HepG2 (cell line): ENCODE measurements around the gene CRTAC1. TPM values are rescaled to one million over a fixed set of nuclear protein-coding genes. Genes with fewer than 3 reads are reported as not detected.

ENCODE experiments used
- CAMTA2 ChIP-seq: sonication (generic); formaldehyde crosslinking; IDR thresholded peaks from 2 replicates; pipeline ENCODE4 v1.4.0; 2020; ENCODE audit warnings: mild to moderate bottlenecking, missing genetic modification reagents, borderline replicate concordance
- GPN1 ChIP-seq: sonication (generic); formaldehyde crosslinking; IDR thresholded peaks from 2 replicates; pipeline ENCODE4 v1.5.1; 2020; ENCODE audit warnings: missing genetic modification reagents, borderline replicate concordance
- MATR3 ChIP-seq: sonication (generic); formaldehyde crosslinking; IDR thresholded peaks from 2 replicates; pipeline ENCODE4 v1.4.0; 2020; ENCODE audit warnings: missing genetic modification reagents
- MBD4 ChIP-seq: IDR thresholded peaks from 2 replicates; pipeline ENCODE4 v1.6.1; 2012; ENCODE audit warnings: low read length, inconsistent platforms, borderline replicate concordance
- MXD3 ChIP-seq: IDR thresholded peaks from 2 replicates; pipeline ENCODE4 v1.6.1; 2016; ENCODE audit warnings: mild to moderate bottlenecking, missing biosample characterization, missing genetic modification reagents
- REPIN1 ChIP-seq: sonication (generic); formaldehyde crosslinking; IDR thresholded peaks from 2 replicates; pipeline ENCODE4 v1.8.0; 2022; ENCODE audit warnings: missing genetic modification reagents, low read depth, mild to moderate bottlenecking, borderline replicate concordance
- SMAD1 ChIP-seq: sonication (generic); formaldehyde crosslinking; IDR thresholded peaks from 2 replicates; pipeline ENCODE4 v1.4.0; 2020; ENCODE audit warnings: missing genetic modification reagents, low read depth, mild to moderate bottlenecking, borderline replicate concordance
- ZNF3 ChIP-seq: IDR thresholded peaks from 2 replicates; pipeline ENCODE4 v1.7.0; 2017; ENCODE audit warnings: inconsistent platforms
- ZNF639 ChIP-seq: conservative IDR thresholded peaks from 2 replicates; pipeline ENCODE4 v1.6.1; 2018; ENCODE audit warnings: missing genetic modification reagents
- polyA plus RNA-seq, 8 experiments: library from polyadenylated mRNA; depleted of rRNA in 3 of 8; stranded (reverse) in 7 of 8; unstranded in 1 of 8; fragments of >200 nt; fragmentation: Illumina TruSeq in 4 of 8; extraction: Trizol in 4 of 8; gene quantifications; 2 replicates each; pipeline versions ENCODE4 v1.2.1 to v1.2.3, GENCODE V29; 2011 to 2016; ENCODE audit warnings: low read depth in 4 of 8, missing spikeins in 1 of 8, mixed read lengths in 1 of 8; ENCODE audit not compliant: insufficient read depth in 1 of 8
- total RNA-seq, 5 experiments: library from RNA; depleted of rRNA; stranded (reverse); fragments of >200 nt; fragmentation: Illumina TruSeq; extraction: Trizol; gene quantifications; 2 replicates each; pipeline ENCODE4 v1.2.3, GENCODE V29; 2016; ENCODE audit warnings: low read depth in 1 of 5
- TF ChIP-seq, protein P1 (sequence below): sonication (generic); formaldehyde crosslinking; IDR thresholded peaks from 2 replicates; pipeline ENCODE4 v1.9.0; 2021; ENCODE audit warnings: missing genetic modification reagents, borderline replicate concordance
- TF ChIP-seq, protein P2 (sequence below): IDR thresholded peaks from 2 replicates; pipeline ENCODE4 v1.4.0; 2020; ENCODE audit warnings: mild to moderate bottlenecking, missing genetic modification reagents
- TF ChIP-seq, protein P3 (sequence below): sonication (generic); formaldehyde crosslinking; IDR thresholded peaks from 2 replicates; pipeline ENCODE4 v1.5.1; 2020; ENCODE audit warnings: mild to moderate bottlenecking, missing genetic modification reagents
- TF ChIP-seq, protein P4 (sequence below): sonication (generic); formaldehyde crosslinking; IDR thresholded peaks from 2 replicates; pipeline ENCODE4 v1.4.0; 2020; ENCODE audit warnings: missing genetic modification reagents

CRTAC1 gene
- total and polyA plus RNA-seq, 2 of the 13 experiments (the other 11 are each of a cell fraction or from before 2014, with no cell fraction given) = not detected

DNA sequence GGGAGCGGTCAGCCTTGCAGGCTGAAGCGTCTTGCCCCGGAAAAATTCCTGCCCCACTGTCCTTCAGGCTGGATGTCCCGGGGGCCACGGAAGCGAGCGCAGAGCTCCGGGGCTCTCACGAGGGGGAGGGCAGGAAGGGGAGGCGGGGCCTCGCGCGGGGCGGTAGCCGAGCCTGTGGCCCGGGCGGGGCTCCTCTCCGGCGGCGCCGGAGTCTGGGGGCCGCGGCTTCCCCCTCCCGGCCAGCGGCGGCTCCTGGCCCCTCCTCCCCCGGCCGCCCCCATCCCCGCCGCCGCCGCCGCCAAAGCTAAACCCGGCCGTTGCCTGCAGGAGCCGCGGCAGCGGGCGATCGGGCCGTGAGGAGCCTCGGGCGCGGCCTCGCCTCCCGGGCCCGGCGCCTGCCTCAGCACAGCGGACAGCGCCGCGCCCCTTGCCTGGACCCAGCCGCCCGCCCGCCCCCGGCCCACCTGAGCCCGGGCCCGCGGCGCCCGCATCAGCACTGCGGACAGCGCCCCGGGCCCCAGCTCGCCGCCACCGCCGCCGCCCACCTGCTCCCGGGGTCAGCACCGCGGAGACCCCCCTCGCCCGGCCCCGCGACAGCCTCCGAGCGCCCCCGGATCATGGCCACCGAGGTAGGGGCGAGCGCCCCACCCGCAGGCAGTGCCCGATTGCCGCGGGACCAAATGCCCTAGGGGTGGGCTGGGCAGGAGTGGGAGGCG lies 180.6 kb downstream of the CRTAC1 start, which contains the start of gene GOLGA7B (continued):
- TF ChIP-seq REPIN1 (CRISPR knock-in tag) (no peak), CAMTA2 (CRISPR knock-in tag) (no peak), GPN1 (CRISPR knock-in tag) (no peak), ZNF3 (CRISPR knock-in tag) (no peak), ZNF639 (CRISPR knock-in tag) (no peak), MATR3 (no peak), SMAD1 (CRISPR knock-in tag) (no peak), MXD3 (CRISPR knock-in tag) (peak; percentile 57; the same call in 1 of the 2 replicates), MBD4 (no peak)
- TF ChIP-seq, protein P1, sequence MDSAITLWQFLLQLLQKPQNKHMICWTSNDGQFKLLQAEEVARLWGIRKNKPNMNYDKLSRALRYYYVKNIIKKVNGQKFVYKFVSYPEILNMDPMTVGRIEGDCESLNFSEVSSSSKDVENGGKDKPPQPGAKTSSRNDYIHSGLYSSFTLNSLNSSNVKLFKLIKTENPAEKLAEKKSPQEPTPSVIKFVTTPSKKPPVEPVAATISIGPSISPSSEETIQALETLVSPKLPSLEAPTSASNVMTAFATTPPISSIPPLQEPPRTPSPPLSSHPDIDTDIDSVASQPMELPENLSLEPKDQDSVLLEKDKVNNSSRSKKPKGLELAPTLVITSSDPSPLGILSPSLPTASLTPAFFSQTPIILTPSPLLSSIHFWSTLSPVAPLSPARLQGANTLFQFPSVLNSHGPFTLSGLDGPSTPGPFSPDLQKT (CRISPR knock-in tag) = no peak
- TF ChIP-seq, protein P2, sequence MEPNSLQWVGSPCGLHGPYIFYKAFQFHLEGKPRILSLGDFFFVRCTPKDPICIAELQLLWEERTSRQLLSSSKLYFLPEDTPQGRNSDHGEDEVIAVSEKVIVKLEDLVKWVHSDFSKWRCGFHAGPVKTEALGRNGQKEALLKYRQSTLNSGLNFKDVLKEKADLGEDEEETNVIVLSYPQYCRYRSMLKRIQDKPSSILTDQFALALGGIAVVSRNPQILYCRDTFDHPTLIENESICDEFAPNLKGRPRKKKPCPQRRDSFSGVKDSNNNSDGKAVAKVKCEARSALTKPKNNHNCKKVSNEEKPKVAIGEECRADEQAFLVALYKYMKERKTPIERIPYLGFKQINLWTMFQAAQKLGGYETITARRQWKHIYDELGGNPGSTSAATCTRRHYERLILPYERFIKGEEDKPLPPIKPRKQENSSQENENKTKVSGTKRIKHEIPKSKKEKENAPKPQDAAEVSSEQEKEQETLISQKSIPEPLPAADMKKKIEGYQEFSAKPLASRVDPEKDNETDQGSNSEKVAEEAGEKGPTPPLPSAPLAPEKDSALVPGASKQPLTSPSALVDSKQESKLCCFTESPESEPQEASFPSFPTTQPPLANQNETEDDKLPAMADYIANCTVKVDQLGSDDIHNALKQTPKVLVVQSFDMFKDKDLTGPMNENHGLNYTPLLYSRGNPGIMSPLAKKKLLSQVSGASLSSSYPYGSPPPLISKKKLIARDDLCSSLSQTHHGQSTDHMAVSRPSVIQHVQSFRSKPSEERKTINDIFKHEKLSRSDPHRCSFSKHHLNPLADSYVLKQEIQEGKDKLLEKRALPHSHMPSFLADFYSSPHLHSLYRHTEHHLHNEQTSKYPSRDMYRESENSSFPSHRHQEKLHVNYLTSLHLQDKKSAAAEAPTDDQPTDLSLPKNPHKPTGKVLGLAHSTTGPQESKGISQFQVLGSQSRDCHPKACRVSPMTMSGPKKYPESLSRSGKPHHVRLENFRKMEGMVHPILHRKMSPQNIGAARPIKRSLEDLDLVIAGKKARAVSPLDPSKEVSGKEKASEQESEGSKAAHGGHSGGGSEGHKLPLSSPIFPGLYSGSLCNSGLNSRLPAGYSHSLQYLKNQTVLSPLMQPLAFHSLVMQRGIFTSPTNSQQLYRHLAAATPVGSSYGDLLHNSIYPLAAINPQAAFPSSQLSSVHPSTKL (CRISPR knock-in tag) = peak; percentile 12; the same call in 1 of the 2 replicates
- TF ChIP-seq, protein P3, sequence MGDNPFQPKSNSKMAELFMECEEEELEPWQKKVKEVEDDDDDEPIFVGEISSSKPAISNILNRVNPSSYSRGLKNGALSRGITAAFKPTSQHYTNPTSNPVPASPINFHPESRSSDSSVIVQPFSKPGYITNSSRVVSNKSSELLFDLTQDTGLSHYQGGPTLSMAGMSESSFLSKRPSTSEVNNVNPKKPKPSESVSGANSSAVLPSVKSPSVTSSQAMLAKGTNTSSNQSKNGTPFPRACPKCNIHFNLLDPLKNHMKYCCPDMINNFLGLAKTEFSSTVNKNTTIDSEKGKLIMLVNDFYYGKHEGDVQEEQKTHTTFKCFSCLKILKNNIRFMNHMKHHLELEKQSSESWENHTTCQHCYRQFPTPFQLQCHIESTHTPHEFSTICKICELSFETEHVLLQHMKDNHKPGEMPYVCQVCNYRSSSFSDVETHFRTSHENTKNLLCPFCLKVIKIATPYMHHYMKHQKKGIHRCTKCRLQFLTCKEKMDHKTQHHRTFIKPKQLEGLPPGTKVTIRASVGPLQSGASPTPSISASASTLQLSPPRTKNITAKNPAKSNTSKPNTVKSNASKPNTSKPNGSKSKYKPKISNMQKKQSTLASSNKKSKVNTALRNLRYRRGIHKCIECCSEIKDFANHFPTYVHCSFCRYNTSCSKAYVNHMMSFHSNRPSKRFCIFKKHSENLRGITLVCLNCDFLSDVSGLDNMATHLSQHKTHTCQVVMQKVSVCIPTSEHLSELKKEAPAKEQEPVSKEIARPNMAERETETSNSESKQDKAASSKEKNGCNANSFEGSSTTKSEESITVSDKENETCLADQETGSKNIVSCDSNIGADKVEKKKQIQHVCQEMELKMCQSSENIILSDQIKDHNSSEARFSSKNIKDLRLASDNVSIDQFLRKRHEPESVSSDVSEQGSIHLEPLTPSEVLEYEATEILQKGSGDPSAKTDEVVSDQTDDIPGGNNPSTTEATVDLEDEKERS (CRISPR knock-in tag) = no peak
- TF ChIP-seq, protein P4, sequence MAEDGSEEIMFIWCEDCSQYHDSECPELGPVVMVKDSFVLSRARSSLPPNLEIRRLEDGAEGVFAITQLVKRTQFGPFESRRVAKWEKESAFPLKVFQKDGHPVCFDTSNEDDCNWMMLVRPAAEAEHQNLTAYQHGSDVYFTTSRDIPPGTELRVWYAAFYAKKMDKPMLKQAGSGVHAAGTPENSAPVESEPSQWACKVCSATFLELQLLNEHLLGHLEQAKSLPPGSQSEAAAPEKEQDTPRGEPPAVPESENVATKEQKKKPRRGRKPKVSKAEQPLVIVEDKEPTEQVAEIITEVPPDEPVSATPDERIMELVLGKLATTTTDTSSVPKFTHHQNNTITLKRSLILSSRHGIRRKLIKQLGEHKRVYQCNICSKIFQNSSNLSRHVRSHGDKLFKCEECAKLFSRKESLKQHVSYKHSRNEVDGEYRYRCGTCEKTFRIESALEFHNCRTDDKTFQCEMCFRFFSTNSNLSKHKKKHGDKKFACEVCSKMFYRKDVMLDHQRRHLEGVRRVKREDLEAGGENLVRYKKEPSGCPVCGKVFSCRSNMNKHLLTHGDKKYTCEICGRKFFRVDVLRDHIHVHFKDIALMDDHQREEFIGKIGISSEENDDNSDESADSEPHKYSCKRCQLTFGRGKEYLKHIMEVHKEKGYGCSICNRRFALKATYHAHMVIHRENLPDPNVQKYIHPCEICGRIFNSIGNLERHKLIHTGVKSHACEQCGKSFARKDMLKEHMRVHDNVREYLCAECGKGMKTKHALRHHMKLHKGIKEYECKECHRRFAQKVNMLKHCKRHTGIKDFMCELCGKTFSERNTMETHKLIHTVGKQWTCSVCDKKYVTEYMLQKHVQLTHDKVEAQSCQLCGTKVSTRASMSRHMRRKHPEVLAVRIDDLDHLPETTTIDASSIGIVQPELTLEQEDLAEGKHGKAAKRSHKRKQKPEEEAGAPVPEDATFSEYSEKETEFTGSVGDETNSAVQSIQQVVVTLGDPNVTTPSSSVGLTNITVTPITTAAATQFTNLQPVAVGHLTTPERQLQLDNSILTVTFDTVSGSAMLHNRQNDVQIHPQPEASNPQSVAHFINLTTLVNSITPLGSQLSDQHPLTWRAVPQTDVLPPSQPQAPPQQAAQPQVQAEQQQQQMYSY (CRISPR knock-in tag) = no peak
